H9 (cell line): ENCODE data around the gene SPATA6. TPM values are rescaled to one million over a fixed set of nuclear protein-coding genes. Genes with fewer than 3 reads are reported as not detected.
"Not testable (repeated sequence)": the region's sequence is repeated elsewhere in the genome, so short reads cannot be mapped to it uniquely, and the experiment has no call there.

Experiments used
- DNase-seq: peaks from one replicate; pipeline ENCODE4 v3.0.0-alpha.2; 2017
- H2AFZ ChIP-seq: one replicate; pipeline ENCODE4 v1.6.1; 2013; ENCODE audit warnings: mild to moderate bottlenecking, low read length, control low read depth, moderate library complexity
- H2AK5ac ChIP-seq: 2 replicates; pipeline ENCODE4 v1.6.1; 2013; ENCODE audit warnings: low read length, control low read depth, mixed read lengths; ENCODE audit not compliant: insufficient read length
- H2BK120ac ChIP-seq: one replicate; pipeline ENCODE4 v1.6.1; 2013; ENCODE audit warnings: low read depth, mild to moderate bottlenecking, low read length, control low read depth, inconsistent platforms; ENCODE audit not compliant: poor library complexity, severe bottlenecking
- H2BK12ac ChIP-seq: 2 replicates; pipeline ENCODE4 v1.6.1; 2013; ENCODE audit warnings: low read length, control low read depth, mixed read lengths, low read depth; ENCODE audit not compliant: insufficient read length
- H2BK15ac ChIP-seq: 2 replicates; pipeline ENCODE4 v1.6.1; 2013; ENCODE audit warnings: low read depth, low read length, control low read depth
- H2BK20ac ChIP-seq: one replicate; pipeline ENCODE4 v1.6.1; 2013; ENCODE audit warnings: low read depth, mild to moderate bottlenecking, low read length, control low read depth, inconsistent platforms; ENCODE audit not compliant: poor library complexity, severe bottlenecking
- H2BK5ac ChIP-seq: 2 replicates; pipeline ENCODE4 v1.6.1; 2013; ENCODE audit warnings: low read length, control low read depth, mixed read lengths; ENCODE audit not compliant: insufficient read length
- H3K14ac ChIP-seq: 2 replicates; pipeline ENCODE4 v1.6.1; 2013; ENCODE audit warnings: low read length, control low read depth; ENCODE audit not compliant: insufficient read depth
- H3K18ac ChIP-seq: 2 replicates; pipeline ENCODE4 v1.6.1; 2013; ENCODE audit warnings: low read depth, mild to moderate bottlenecking, mixed read lengths, low read length, control low read depth; ENCODE audit not compliant: insufficient read length
- H3K23ac ChIP-seq: 2 replicates; pipeline ENCODE4 v1.6.1; 2013; ENCODE audit warnings: low read length, control low read depth, mixed read lengths, low read depth; ENCODE audit not compliant: insufficient read length
- H3K23me2 ChIP-seq: 2 replicates; pipeline ENCODE4 v1.6.1; 2013; ENCODE audit warnings: low read depth, mild to moderate bottlenecking, mixed read lengths, low read length, control low read depth; ENCODE audit not compliant: insufficient read length, poor library complexity, severe bottlenecking
- H3K27ac ChIP-seq: 2 replicates; pipeline ENCODE4 v1.5.1; 2013; ENCODE audit warnings: low read length, control low read depth, mixed read lengths, low read depth; ENCODE audit not compliant: insufficient read length
- H3K27me3 ChIP-seq: 2 replicates; pipeline ENCODE4 v1.6.1; 2013; ENCODE audit warnings: low read length, control low read depth, inconsistent platforms; ENCODE audit not compliant: insufficient read depth
- H3K4ac ChIP-seq: 2 replicates; pipeline ENCODE4 v1.6.1; 2013; ENCODE audit warnings: low read depth, mild to moderate bottlenecking, control low read depth, inconsistent platforms, low read length, moderate library complexity
- H3K4me1 ChIP-seq: 2 replicates; pipeline ENCODE4 v1.6.1; 2013; ENCODE audit warnings: low read length, control low read depth, inconsistent platforms; ENCODE audit not compliant: insufficient read depth
- H3K4me2 ChIP-seq: 2 replicates; pipeline ENCODE4 v1.6.1; 2013; ENCODE audit warnings: low read length, control low read depth, mixed read lengths; ENCODE audit not compliant: insufficient read length, insufficient read depth
- H3K56ac ChIP-seq: 2 replicates; pipeline ENCODE4 v1.6.1; 2013; ENCODE audit warnings: low read depth, mild to moderate bottlenecking, mixed read lengths, low read length, control low read depth; ENCODE audit not compliant: insufficient read length
- H3K79me1 ChIP-seq: 2 replicates; pipeline ENCODE4 v1.6.1; 2013; ENCODE audit warnings: low read depth, mild to moderate bottlenecking, moderate library complexity, low read length, control low read depth, inconsistent platforms; ENCODE audit not compliant: insufficient read depth, poor library complexity, severe bottlenecking
- H3K79me2 ChIP-seq: 2 replicates; pipeline ENCODE4 v1.6.1; 2013; ENCODE audit warnings: low read length, control low read depth, inconsistent platforms; ENCODE audit not compliant: insufficient read depth
- H3K9ac ChIP-seq: 2 replicates; pipeline ENCODE4 v1.6.1; 2013; ENCODE audit warnings: low read length, control low read depth, mixed read lengths; ENCODE audit not compliant: insufficient read length; ENCODE audit errors: extremely low read depth
- H3K9me3 ChIP-seq: one replicate; pipeline ENCODE4 v1.6.1; 2013; ENCODE audit warnings: low read depth, low read length, inconsistent platforms; ENCODE audit not compliant: control insufficient read depth
- H3T11ph ChIP-seq: one replicate; pipeline ENCODE4 v1.6.1; 2013; ENCODE audit warnings: mild to moderate bottlenecking, low read length, control low read depth, inconsistent platforms
- H4K20me1 ChIP-seq: one replicate; pipeline ENCODE4 v1.6.1; 2013; ENCODE audit not compliant: control insufficient read depth, insufficient read length, insufficient read depth
- H4K5ac ChIP-seq: 2 replicates; pipeline ENCODE4 v1.6.1; 2013; ENCODE audit warnings: low read depth, mild to moderate bottlenecking, mixed read lengths, low read length, control low read depth; ENCODE audit not compliant: insufficient read length
- H4K8ac ChIP-seq: replicated peaks from 2 replicates; pipeline ENCODE4 v1.6.1; 2013; ENCODE audit warnings: low read length, control low read depth, mixed read lengths, low read depth; ENCODE audit not compliant: insufficient read length
- H4K91ac ChIP-seq: 2 replicates; pipeline ENCODE4 v1.6.1; 2013; ENCODE audit warnings: low read depth, mild to moderate bottlenecking, moderate library complexity, mixed read lengths, low read length, control low read depth; ENCODE audit not compliant: insufficient read length
- H3K27ac Mint-ChIP-seq, 3 experiments: 2 replicates in 2 of 3; 3 replicates in 1 of 3; pipeline ENCODE4 v1.8.0; 2020 to 2021; ENCODE audit warnings: mixed read lengths in 3 of 3, mild to moderate bottlenecking in 1 of 3, moderate library complexity in 1 of 3
- H3K27me3 Mint-ChIP-seq: 2 replicates; pipeline ENCODE4 v1.8.0; 2021; ENCODE audit warnings: low read depth, mild to moderate bottlenecking, moderate library complexity, mixed read lengths
- H3K36me3 Mint-ChIP-seq, 3 experiments: 2 replicates in 2 of 3; 3 replicates in 1 of 3; pipeline ENCODE4 v1.8.0; 2020 to 2021; ENCODE audit warnings: low read depth in 3 of 3, mixed read lengths in 3 of 3; ENCODE audit not compliant: insufficient read depth in 1 of 3
- H3K4me1 Mint-ChIP-seq, 2 experiments: 2 replicates each; pipeline ENCODE4 v1.8.0; 2020; ENCODE audit warnings: mixed read lengths in 2 of 2
- H3K4me3 Mint-ChIP-seq, 2 experiments: 2 replicates in 1 of 2; 3 replicates in 1 of 2; pipeline ENCODE4 v1.8.0; 2020 to 2021; ENCODE audit warnings: mild to moderate bottlenecking in 2 of 2, mixed read lengths in 2 of 2, moderate library complexity in 1 of 2
- H3K9me3 Mint-ChIP-seq, 2 experiments: 2 replicates in 1 of 2; 3 replicates in 1 of 2; pipeline ENCODE4 v1.8.0; 2020; ENCODE audit warnings: mild to moderate bottlenecking in 2 of 2, mixed read lengths in 2 of 2, moderate library complexity in 1 of 2
- whole genome bisulfite sequencing: extraction: QIAGEN DNeasy Blood & Tissue Kit; methylation state at CpG from one replicate; pipeline ENCODE4 v1.1.7; 2013; ENCODE audit warnings: missing lambda C conversion rate, low lambda C conversion rate, mixed read lengths; ENCODE audit not compliant: insufficient read length; ENCODE audit errors: extremely low coverage; 5-methylcytosine and 5-hydroxymethylcytosine counted together
- long read RNA-seq: library from polyadenylated mRNA; unstranded; transcript quantifications from one replicate; pipeline ENCODE4 v2.0.0, GENCODE V29; 2020
- total RNA-seq: library from RNA; stranded (reverse); gene quantifications from 2 replicates; pipeline ENCODE4 v1.2.1, GENCODE V29; 2021
- TF ChIP-seq, protein P1 (sequence below): fragments of 200-600 bp; sonication (generic); conservative IDR thresholded peaks from 3 replicates; pipeline ENCODE4 v1.8.0; 2021; ENCODE audit warnings: antibody characterized with exemption, mild to moderate bottlenecking

SPATA6 gene
- total RNA-seq, result 8.0 and 9.9 TPM in 2 replicates
- long read RNA-seq, full-length matches to known transcripts, result 7 of 15 reads
- long read RNA-seq, partial matches to known transcripts, result 0 of 15 reads
- long read RNA-seq, other reads (novel, unspliced or antisense), result 8 of 15 reads

DNA sequence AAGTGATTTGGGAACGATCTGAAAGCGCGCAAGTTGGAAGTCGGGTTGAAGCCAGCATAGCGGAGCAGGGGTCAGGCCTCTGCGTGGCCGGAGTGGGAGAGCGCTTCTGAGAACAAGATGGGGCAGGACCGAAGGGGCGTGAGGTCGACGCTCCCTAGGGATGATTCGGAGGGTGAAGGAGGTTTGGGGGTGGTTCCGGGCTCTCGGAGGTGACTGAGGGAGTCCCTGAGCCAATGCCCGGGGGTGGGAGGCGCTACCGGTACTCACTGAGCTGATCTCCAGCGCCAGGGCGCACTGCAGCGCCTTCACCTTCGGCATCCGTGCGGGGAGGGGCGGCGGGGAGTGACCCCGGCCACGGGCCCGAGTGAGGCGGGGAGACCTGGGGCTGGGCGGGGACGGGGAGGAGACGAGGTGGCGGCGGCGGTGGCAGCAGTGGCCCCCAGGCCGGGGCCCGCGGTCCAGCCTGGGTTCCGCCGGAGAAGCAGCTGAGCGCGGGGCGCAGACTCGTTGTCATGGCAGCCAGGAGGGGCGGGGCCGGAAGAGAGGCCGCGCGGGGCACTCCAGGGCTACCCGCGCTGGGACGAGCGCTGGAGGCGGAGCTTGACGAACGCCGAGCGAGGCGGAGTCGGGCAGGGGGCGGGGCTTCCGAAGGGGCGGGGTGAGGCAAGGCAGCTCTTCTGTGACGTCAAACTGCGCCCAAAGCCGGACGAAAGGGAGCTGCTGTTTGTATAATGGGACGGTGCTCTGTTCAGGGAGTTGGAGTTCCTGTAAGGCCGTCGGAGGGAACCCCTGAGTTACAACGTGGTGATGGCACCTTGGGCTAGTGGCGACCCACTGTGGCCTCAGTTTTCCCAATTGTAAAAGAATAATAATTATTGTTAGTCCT, at the start of gene SPATA6:
SPATA6 (minus strand) TSS at position 514 of the 886 bp plus-strand sequence; CDS start at position 318, 196 bp downstream.
- Histone ChIP-seq H2BK12ac (no peak within 1 kb of the TSS), H2BK15ac (no peak within 1 kb of the TSS), H3K79me2 (no peaks in the 10 kb centered on the region), H3K23me2 (no peaks in the 10 kb centered on the region), H2AFZ (no peak within 1 kb of the TSS), H3K4ac (no peak within 1 kb of the TSS), H3K56ac (no peak within 1 kb of the TSS), H3K27ac (no peak within 1 kb of the TSS), H3T11ph (no peak within 1 kb of the TSS), H3K4me2 (peak within 1 kb of the TSS; percentile 59), H2BK120ac (no peak within 1 kb of the TSS), H3K79me1 (no peaks in the 10 kb centered on the region), H2BK5ac (no peak within 1 kb of the TSS), H3K14ac (no peak within 1 kb of the TSS), H4K5ac (no peak within 1 kb of the TSS), H3K4me1 (no peaks in the 10 kb centered on the region; the same call in none of the 2 replicates), H4K91ac (no peak within 1 kb of the TSS), H3K18ac (no peak within 1 kb of the TSS), H4K20me1 (no peaks in the 10 kb centered on the region), H2BK20ac (no peak within 1 kb of the TSS), H3K9ac (peak within 1 kb of the TSS; percentile 57), H3K9me3 (no peaks in the 10 kb centered on the region), H4K8ac (no peak within 1 kb of the TSS), H2AK5ac (no peak within 1 kb of the TSS), H3K27me3 (no peaks in the 10 kb centered on the region), H3K23ac (no peak within 1 kb of the TSS)
- Mint-ChIP-seq H3K4me1 (peaks cover 22 to 34% of the 10 kb centered on the region in 2 experiments), H3K27me3 (no peaks in the 10 kb centered on the region; the same call in 1 of the 2 replicates), H3K4me3 (peak within 1 kb of the TSS; percentile 90 to 93), H3K27ac (peak within 1 kb of the TSS; percentile 91 to 98 (median 98)), H3K36me3 (peaks cover 2 to 15% (median 10%) of the 10 kb centered on the region in 3 experiments; a peak in 4 of 7 replicates), H3K9me3 (peaks cover 17 to 20% of the 10 kb centered on the region in 2 experiments)
- WGBS, result no CpG with 5 or more reads among the region's 73 CpGs
- TF ChIP-seq, protein P1, sequence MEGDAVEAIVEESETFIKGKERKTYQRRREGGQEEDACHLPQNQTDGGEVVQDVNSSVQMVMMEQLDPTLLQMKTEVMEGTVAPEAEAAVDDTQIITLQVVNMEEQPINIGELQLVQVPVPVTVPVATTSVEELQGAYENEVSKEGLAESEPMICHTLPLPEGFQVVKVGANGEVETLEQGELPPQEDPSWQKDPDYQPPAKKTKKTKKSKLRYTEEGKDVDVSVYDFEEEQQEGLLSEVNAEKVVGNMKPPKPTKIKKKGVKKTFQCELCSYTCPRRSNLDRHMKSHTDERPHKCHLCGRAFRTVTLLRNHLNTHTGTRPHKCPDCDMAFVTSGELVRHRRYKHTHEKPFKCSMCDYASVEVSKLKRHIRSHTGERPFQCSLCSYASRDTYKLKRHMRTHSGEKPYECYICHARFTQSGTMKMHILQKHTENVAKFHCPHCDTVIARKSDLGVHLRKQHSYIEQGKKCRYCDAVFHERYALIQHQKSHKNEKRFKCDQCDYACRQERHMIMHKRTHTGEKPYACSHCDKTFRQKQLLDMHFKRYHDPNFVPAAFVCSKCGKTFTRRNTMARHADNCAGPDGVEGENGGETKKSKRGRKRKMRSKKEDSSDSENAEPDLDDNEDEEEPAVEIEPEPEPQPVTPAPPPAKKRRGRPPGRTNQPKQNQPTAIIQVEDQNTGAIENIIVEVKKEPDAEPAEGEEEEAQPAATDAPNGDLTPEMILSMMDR, result no peak
- DNase-seq, result peak; percentile 98

DNA sequence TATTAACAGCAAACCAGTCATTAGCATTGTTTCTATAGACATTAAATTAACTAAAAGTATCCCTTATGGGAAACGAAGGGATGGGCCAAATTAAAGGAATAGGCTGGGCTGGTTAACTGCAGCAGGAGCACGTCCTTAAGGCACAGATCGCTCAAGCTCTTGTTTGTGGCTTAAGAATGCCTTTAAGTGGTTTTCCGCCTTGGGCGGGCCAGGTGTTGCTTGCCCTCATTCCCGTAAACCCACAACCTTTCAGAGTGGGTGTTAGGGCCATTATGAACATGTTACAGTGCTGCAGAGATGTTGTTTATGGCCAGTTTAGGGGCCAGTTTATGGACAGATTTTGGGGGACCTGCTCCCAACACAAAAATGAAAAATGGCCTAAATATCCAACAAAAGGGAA, 47.9 kb upstream of the SPATA6 start:
- not testable (repeated sequence) for H3K79me1 ChIP-seq, H3K9me3 Mint-ChIP-seq, H2BK20ac ChIP-seq, H4K91ac ChIP-seq, H3K23me2 ChIP-seq, H3K4me1 ChIP-seq, H3K14ac ChIP-seq, H3K27ac ChIP-seq, H3K4me1 Mint-ChIP-seq, H2BK12ac ChIP-seq, H3K56ac ChIP-seq, H3K27me3 ChIP-seq, H3K27me3 Mint-ChIP-seq, H4K5ac ChIP-seq, H2BK120ac ChIP-seq, H3K27ac Mint-ChIP-seq, H4K8ac ChIP-seq, H3K36me3 Mint-ChIP-seq, H3K18ac ChIP-seq, H3T11ph ChIP-seq, H2AK5ac ChIP-seq, H3K9ac ChIP-seq, H2BK5ac ChIP-seq, H4K20me1 ChIP-seq, DNase-seq, H2AFZ ChIP-seq, H3K23ac ChIP-seq, H3K79me2 ChIP-seq, H2BK15ac ChIP-seq, H3K4ac ChIP-seq, H3K4me3 Mint-ChIP-seq, H3K9me3 ChIP-seq, H3K4me2 ChIP-seq
- no CpG with 5 or more reads among the region's 6 CpGs for WGBS
